ENCODE data around the gene YOD1. TPM values are rescaled to one million over a fixed set of nuclear protein-coding genes. Genes with fewer than 3 reads are reported as not detected.

Gene YOD1
- total and polyA plus RNA-seq, 10 of the 15 experiments (the other 5 are each of a cell fraction or from before 2014, with no cell fraction given) = 2.1 to 7.9 (median 5.0) TPM

GRCh38 chr1:207034998-207035397, 16.0 kb downstream of the YOD1 start:
- no TSS peak for BruUV-seq (replicated peaks)
- peaks cover 3 to 4% of the 10 kb centered on the region in 2 experiments; a peak in 3 of 4 replicates for H3K27me3 ChIP-seq (replicated peaks in 1 of 2; ENCODE audit: control insufficient read depth in 2 of 2, insufficient read depth in 2 of 2, low read length in 1 of 2)
- no peak overlapping the region for H3K4me3 ChIP-seq
- no peaks in the 10 kb centered on the region for H3K9me3 ChIP-seq (replicated peaks; ENCODE audit: control insufficient read depth, insufficient read depth, low read length)
- no peak overlapping the region for H3K27ac ChIP-seq (ENCODE audit: control insufficient read depth, insufficient read depth)
- TF ChIP-seq, protein P1, sequence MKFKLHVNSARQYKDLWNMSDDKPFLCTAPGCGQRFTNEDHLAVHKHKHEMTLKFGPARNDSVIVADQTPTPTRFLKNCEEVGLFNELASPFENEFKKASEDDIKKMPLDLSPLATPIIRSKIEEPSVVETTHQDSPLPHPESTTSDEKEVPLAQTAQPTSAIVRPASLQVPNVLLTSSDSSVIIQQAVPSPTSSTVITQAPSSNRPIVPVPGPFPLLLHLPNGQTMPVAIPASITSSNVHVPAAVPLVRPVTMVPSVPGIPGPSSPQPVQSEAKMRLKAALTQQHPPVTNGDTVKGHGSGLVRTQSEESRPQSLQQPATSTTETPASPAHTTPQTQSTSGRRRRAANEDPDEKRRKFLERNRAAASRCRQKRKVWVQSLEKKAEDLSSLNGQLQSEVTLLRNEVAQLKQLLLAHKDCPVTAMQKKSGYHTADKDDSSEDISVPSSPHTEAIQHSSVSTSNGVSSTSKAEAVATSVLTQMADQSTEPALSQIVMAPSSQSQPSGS (IDR thresholded peaks at IDR 0.05; ENCODE audit: low read length) = no peak
- no peak for TF ChIP-seq EGR1 (IDR thresholded peaks at IDR 0.05; ENCODE audit: borderline replicate concordance in 1 of 2, low read depth in 2 of 2, low read length in 2 of 2)
- TF ChIP-seq POU2F2 (IDR thresholded peaks at IDR 0.05; ENCODE audit: borderline replicate concordance, low read depth, low read length) = no peak
- TF ChIP-seq MTA2 (IDR thresholded peaks at IDR 0.05; ENCODE audit: low read depth) = no peak
- TF ChIP-seq KLF5 (IDR thresholded peaks at IDR 0.05; ENCODE audit: partially characterized antibody) = no peak
- TF ChIP-seq EZH2 (IDR thresholded peaks at IDR 0.05; ENCODE audit: borderline replicate concordance, control insufficient read depth, low read depth, low read length) = no peak
- ATAC-seq (peak; percentile 69), DNase-seq (ENCODE audit: low read depth, low spot score) (no peak), FAIRE-seq (no peak)
- ChIA-PET RAD21 (ENCODE audit: unreplicated experiment) (no interaction called here), POLR2A (no interaction called here), CTCF (interaction anchor here (0.7 to 1.6 kb wide), 2 partner anchors 61 to 185 kb away, joined by 3 to 4 read pairs; no protein-coding TSS in a partner anchor), SMC1A (ENCODE audit: uncharacterized antibody, unreplicated experiment) (interaction anchor here (1.2 kb wide), 1 partner anchor 10 kb away, joined by 3 read pairs; no protein-coding TSS in a partner anchor)
- H3K36me3 ChIP-seq (ENCODE audit: control insufficient read depth in 2 of 2, insufficient read depth in 2 of 2, low read length in 1 of 2) = no peaks in the 10 kb centered on the region
- H3K4me2 ChIP-seq (ENCODE audit: control insufficient read depth, insufficient read depth) = no peak overlapping the region
- in situ Hi-C loops (cut with MboI) (no loop called here), intact Hi-C loops (cut with micrococcal nuclease; ENCODE audit: unreplicated experiment) (no loop called here)
- H3K4me1 ChIP-seq (ENCODE audit: control insufficient read depth, insufficient read depth, low read length) = no peaks in the 10 kb centered on the region
- no peak overlapping the region for H2AFZ ChIP-seq (ENCODE audit: control insufficient read depth, low read depth, low read length)
- H3K79me2 ChIP-seq (ENCODE audit: control insufficient read depth, insufficient read depth, low read length) = no peaks in the 10 kb centered on the region
- no peak overlapping the region for H3K9ac ChIP-seq (ENCODE audit: control insufficient read depth, insufficient read depth, low read length)
- no peaks in the 10 kb centered on the region for H4K20me1 ChIP-seq (ENCODE audit: control insufficient read depth, insufficient read depth)

GRCh38 chr1:207034208-207034607, 16.8 kb downstream of the YOD1 start:
- intact Hi-C loops (cut with micrococcal nuclease; ENCODE audit: unreplicated experiment) = no loop called here
- CTCF ChIA-PET = interaction anchor here (1.2 to 1.9 kb wide), 5 partner anchors 11 to 186 kb away, joined by 4 to 6 read pairs (median 5); no protein-coding TSS in a partner anchor
- POLR2A ChIA-PET = no interaction called here

More at GRCh38 chr1:207034208-207034607, 16.8 kb downstream of the YOD1 start:
- Histone ChIP-seq H3K9me3 (replicated peaks; ENCODE audit: control insufficient read depth, insufficient read depth, low read length) (no peaks in the 10 kb centered on the region), H3K4me2 (ENCODE audit: control insufficient read depth, insufficient read depth) (no peak overlapping the region), H3K4me1 (ENCODE audit: control insufficient read depth, insufficient read depth, low read length) (no peaks in the 10 kb centered on the region), H3K36me3 (ENCODE audit: control insufficient read depth in 2 of 2, insufficient read depth in 2 of 2, low read length in 1 of 2) (no peaks in the 10 kb centered on the region), H3K4me3 (no peak overlapping the region), H3K79me2 (ENCODE audit: control insufficient read depth, insufficient read depth, low read length) (no peaks in the 10 kb centered on the region), H3K9ac (ENCODE audit: control insufficient read depth, insufficient read depth, low read length) (no peak overlapping the region), H2AFZ (ENCODE audit: control insufficient read depth, low read depth, low read length) (no peak overlapping the region), H3K27me3 (replicated peaks in 1 of 2; ENCODE audit: control insufficient read depth in 2 of 2, insufficient read depth in 2 of 2, low read length in 1 of 2) (peaks cover 3 to 7% of the 10 kb centered on the region in 2 experiments; a peak in 3 of 4 replicates), H4K20me1 (ENCODE audit: control insufficient read depth, insufficient read depth) (no peaks in the 10 kb centered on the region), H3K27ac (ENCODE audit: control insufficient read depth, insufficient read depth) (no peak overlapping the region)
- BruUV-seq (replicated peaks) = no TSS peak
- in situ Hi-C loops (cut with MboI) = no loop called here
- TF ChIP-seq NR2C2 (IDR thresholded peaks at IDR 0.05; ENCODE audit: borderline replicate concordance, control insufficient read depth, insufficient read length, low read depth) (no peak), DPF2 (IDR thresholded peaks at IDR 0.05) (no peak), SPI1 (IDR thresholded peaks at IDR 0.05; ENCODE audit: borderline replicate concordance, insufficient read depth, low read depth, low read length) (no peak), SUPT20H (IDR thresholded peaks at IDR 0.05; ENCODE audit: borderline replicate concordance, control insufficient read depth, low read depth, low read length) (no peak), CBFB (IDR thresholded peaks at IDR 0.05; ENCODE audit: low read depth) (no peak), GABPA (IDR thresholded peaks at IDR 0.05; ENCODE audit: low read depth) (no peak), HDAC6 (IDR thresholded peaks at IDR 0.05; ENCODE audit: unreplicated experiment) (no peak), CHD2 (IDR thresholded peaks at IDR 0.05; ENCODE audit: borderline replicate concordance, low read depth, low read length) (no peak), NFXL1 (IDR thresholded peaks at IDR 0.05; ENCODE audit: borderline replicate concordance) (no peak), IRF5 (IDR thresholded peaks at IDR 0.05; ENCODE audit: borderline replicate concordance) (no peak), KAT2A (conservative IDR thresholded peaks at IDR 0.05; ENCODE audit: control insufficient read depth, low read depth, low read length) (no peak)
- SMC1A ChIA-PET (ENCODE audit: uncharacterized antibody, unreplicated experiment) = interaction anchor here (1.0 to 1.2 kb wide), 2 partner anchors 9 to 11 kb away, joined by 3 read pairs; no protein-coding TSS in a partner anchor
- RAD21 ChIA-PET (ENCODE audit: unreplicated experiment) = no interaction called here
- FAIRE-seq (no peak), DNase-seq (ENCODE audit: low read depth, low spot score) (no peak), ATAC-seq (no peak)
- WGBS (ENCODE audit: insufficient coverage, insufficient replicate concordance, low lambda C conversion rate, missing lambda C conversion rate) = 6% methylated on average over 1 of the region's 1 CpG
